IPS-20b (cell line): ENCODE data around the gene ATP10B.

Experiments
- H3K27ac ChIP-seq: one replicate; pipeline ENCODE4 v1.5.1; 2013; ENCODE audit warnings: low read length
- H3K27me3 ChIP-seq: 2 replicates; pipeline ENCODE4 v1.6.1; 2013; ENCODE audit warnings: mild to moderate bottlenecking, low read length, inconsistent platforms; ENCODE audit not compliant: insufficient read depth
- H3K36me3 ChIP-seq: 2 replicates; pipeline ENCODE4 v1.6.1; 2013; ENCODE audit warnings: low read depth, mild to moderate bottlenecking, inconsistent platforms, low read length, moderate library complexity; ENCODE audit not compliant: insufficient read depth
- H3K4me1 ChIP-seq: 2 replicates; pipeline ENCODE4 v1.6.1; 2013; ENCODE audit warnings: mild to moderate bottlenecking, control low read depth, inconsistent platforms, low read length, moderate library complexity; ENCODE audit not compliant: insufficient read depth
- H3K4me3 ChIP-seq: 2 replicates; pipeline ENCODE4 v1.5.1; 2013; ENCODE audit warnings: mild to moderate bottlenecking, low read length, inconsistent platforms
- H3K9ac ChIP-seq: 2 replicates; pipeline ENCODE4 v1.6.1; 2013; ENCODE audit warnings: low read depth, mild to moderate bottlenecking, inconsistent platforms, low read length, moderate library complexity
- H3K9me3 ChIP-seq: 2 replicates; pipeline ENCODE4 v1.6.1; 2013; ENCODE audit warnings: mild to moderate bottlenecking, low read depth, low read length, inconsistent platforms; ENCODE audit not compliant: insufficient read depth

Gene ATP10B

DNA sequence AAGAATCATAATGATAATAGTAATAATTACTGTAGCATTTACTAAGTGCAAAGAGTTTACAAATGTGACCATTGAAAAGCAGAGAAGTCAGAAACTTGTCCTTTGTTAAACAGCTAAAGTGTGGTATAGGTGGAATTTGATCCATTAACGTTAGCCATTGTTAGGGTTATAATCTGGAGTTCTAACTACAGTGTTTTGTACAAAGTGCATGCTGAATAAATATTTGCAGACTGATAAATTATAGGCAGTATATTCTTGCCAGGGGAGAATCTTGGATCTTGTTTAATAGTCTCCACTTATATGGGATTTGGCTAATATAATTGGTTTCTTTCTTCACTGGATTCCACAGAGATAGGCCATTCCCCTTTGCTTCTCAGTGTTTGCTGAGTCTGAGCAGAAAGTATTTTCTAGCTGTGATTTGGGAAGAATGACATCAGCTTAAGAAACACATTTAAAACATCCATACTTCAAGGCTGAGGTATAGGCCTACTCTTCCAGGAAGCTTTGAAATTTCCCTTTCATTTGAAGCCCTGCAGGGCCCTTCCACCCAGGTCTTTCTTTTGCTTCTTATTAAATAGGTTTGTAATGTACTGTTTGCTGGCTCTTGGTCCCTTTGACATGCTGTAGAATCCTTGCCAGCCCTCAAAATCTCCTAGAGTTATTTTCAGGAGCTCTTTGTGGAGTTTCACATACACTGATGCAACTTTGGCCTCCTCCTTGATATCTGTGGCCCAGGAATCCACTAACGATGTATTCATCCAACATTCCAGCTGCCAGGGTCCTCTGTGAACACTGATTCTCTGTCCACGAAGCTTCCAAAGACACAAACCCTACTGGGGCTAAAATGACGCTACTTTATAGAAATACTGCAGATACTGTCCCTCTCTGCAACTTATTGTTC is 51.4 kb downstream of the ATP10B start:
- Histone ChIP-seq H3K27me3 (no peaks in the 10 kb centered on the region), H3K27ac (no peak overlapping the region), H3K4me1 (no peaks in the 10 kb centered on the region)

GRCh38 chr5:160799184-160799583 is 52.8 kb downstream of the ATP10B start:
- no peaks in the 10 kb centered on the region for H3K9me3 ChIP-seq
- H3K27ac ChIP-seq, result no peak overlapping the region
- no peaks in the 10 kb centered on the region for H3K4me1 ChIP-seq
- no peaks in the 10 kb centered on the region for H3K27me3 ChIP-seq
- no peak overlapping the region for H3K4me3 ChIP-seq
- H3K36me3 ChIP-seq, result no peaks in the 10 kb centered on the region
- H3K9ac ChIP-seq, result no peak overlapping the region

More for the DNA sequence above, 51.4 kb downstream of the ATP10B start:
- no peaks in the 10 kb centered on the region for H3K9me3 ChIP-seq
- H3K36me3 ChIP-seq, result no peaks in the 10 kb centered on the region
- H3K9ac ChIP-seq, result no peak overlapping the region
- H3K4me3 ChIP-seq, result no peak overlapping the region

DNA sequence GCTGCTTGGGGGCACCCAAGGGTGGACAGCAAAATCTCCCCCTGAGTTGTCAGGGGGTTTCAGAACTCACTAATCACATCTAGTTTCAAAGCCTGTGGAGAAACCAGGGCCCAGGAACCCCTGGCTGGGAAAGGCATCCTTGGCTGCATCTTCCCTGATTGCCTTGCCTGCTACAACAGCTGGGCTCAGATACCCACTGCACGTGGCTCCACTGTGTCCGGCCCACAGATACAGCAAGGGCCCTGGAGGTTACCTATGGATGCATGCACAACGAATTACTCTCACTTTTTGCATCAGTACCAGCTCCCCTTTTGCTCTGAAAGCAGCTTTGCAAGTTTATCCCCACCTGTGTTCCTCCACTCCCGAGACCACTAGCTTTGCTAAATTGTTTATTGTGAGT is 55.0 kb downstream of the ATP10B start:
- no peaks in the 10 kb centered on the region for H3K4me1 ChIP-seq
- no peak overlapping the region for H3K9ac ChIP-seq
- H3K27me3 ChIP-seq, result no peaks in the 10 kb centered on the region
- H3K4me3 ChIP-seq, result no peak overlapping the region
- no peak overlapping the region for H3K27ac ChIP-seq
- H3K36me3 ChIP-seq, result no peaks in the 10 kb centered on the region
- H3K9me3 ChIP-seq, result no peaks in the 10 kb centered on the region

DNA sequence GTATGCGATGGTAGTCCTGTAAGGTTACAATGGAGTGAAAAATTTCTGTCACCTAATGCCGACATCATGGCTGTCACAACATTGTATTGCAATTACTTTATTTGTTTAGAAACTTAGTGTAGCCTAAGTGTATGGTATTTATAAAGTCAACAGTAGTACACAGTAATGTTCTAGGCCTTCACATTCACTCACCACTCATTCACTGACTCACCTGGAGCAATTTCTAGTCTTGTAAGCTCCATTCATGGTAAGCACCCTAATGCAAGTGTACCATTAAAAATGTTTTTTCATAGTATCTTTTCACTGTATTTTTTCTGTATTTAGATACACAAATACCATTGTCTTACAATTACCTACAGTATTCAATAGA is 58.5 kb downstream of the ATP10B start:
- no peak overlapping the region for H3K9ac ChIP-seq
- no peaks in the 10 kb centered on the region for H3K27me3 ChIP-seq
- no peak overlapping the region for H3K4me3 ChIP-seq
- no peaks in the 10 kb centered on the region; the same call in 1 of the 2 replicates for H3K4me1 ChIP-seq
- no peaks in the 10 kb centered on the region for H3K36me3 ChIP-seq
- H3K9me3 ChIP-seq, result no peaks in the 10 kb centered on the region
- H3K27ac ChIP-seq, result no peak overlapping the region

- no peak overlapping the region for H3K4me3 ChIP-seq
- H3K9me3 ChIP-seq, result no peaks in the 10 kb centered on the region
- H3K27ac ChIP-seq, result no peak overlapping the region
- no peaks in the 10 kb centered on the region for H3K36me3 ChIP-seq
- H3K27me3 ChIP-seq, result no peaks in the 10 kb centered on the region
- H3K9ac ChIP-seq, result no peak overlapping the region
- no peaks in the 10 kb centered on the region; the same call in 1 of the 2 replicates for H3K4me1 ChIP-seq
Measured at GRCh38 chr5:160792732-160793529, 59.1 kb downstream of the ATP10B start.

DNA sequence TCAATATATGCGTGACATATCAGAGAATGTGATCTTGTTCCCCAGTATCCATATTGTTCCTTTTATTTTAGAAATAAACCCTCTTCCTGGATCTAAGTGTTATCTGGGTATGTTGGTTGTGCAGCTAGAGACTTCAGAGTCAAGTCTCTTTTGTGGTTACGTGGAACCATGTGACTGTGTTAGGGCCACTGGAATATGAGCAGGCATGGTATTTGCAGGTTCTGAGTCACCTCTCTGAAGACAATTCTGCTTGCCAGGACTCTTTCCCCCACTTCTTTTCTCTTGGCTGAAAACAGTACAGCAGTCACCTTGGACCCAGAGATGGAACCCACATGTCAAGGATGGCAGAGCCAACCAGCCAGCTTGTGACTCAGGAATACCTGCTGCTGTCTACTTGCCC is 59.7 kb downstream of the ATP10B start:
- Histone ChIP-seq H3K4me3 (no peak overlapping the region), H3K36me3 (no peaks in the 10 kb centered on the region), H3K27me3 (no peaks in the 10 kb centered on the region), H3K9me3 (no peaks in the 10 kb centered on the region), H3K27ac (no peak overlapping the region), H3K4me1 (no peaks in the 10 kb centered on the region; the same call in 1 of the 2 replicates), H3K9ac (no peak overlapping the region)

- Histone ChIP-seq H3K36me3 (no peaks in the 10 kb centered on the region), H3K9ac (no peak overlapping the region), H3K9me3 (no peaks in the 10 kb centered on the region), H3K4me1 (no peaks in the 10 kb centered on the region; the same call in 1 of the 2 replicates), H3K4me3 (no peak overlapping the region), H3K27ac (no peak overlapping the region), H3K27me3 (no peaks in the 10 kb centered on the region)
Measured at GRCh38 chr5:160789219-160789859, 62.7 kb downstream of the ATP10B start.

GRCh38 chr5:160788102-160788660 is 63.8 kb downstream of the ATP10B start:
- no peak overlapping the region for H3K9ac ChIP-seq
- H3K27me3 ChIP-seq, result no peaks in the 10 kb centered on the region

DNA sequence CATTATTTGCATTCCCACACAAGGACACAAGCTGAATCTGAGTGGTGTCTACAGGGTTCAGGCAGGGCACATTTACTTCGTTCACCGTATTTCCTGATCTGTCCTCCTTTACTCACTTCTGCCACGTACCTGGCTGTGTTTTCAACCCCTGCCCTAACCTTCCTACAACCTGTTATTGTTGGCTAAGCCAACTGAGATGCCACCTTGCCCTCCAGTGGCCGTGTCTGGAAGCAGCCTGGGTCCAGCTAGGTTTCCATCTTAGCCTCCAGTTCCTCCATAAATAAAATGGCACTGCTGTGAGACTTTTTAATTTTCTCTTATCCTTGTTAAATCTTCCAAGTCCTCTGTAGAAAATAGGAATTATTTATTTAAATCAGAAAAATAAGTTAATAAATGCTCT is 64.8 kb downstream of the ATP10B start:
- H3K4me1 ChIP-seq, result no peaks in the 10 kb centered on the region; the same call in 1 of the 2 replicates
- no peaks in the 10 kb centered on the region for H3K36me3 ChIP-seq
- H3K27me3 ChIP-seq, result no peaks in the 10 kb centered on the region
- no peaks in the 10 kb centered on the region for H3K9me3 ChIP-seq
- H3K9ac ChIP-seq, result no peak overlapping the region
- H3K4me3 ChIP-seq, result no peak overlapping the region
- no peak overlapping the region for H3K27ac ChIP-seq

More at GRCh38 chr5:160788102-160788660, 63.8 kb downstream of the ATP10B start:
- Histone ChIP-seq H3K27ac (no peak overlapping the region), H3K4me3 (no peak overlapping the region), H3K9me3 (no peaks in the 10 kb centered on the region), H3K4me1 (no peaks in the 10 kb centered on the region; the same call in 1 of the 2 replicates), H3K36me3 (no peaks in the 10 kb centered on the region)

- Histone ChIP-seq H3K4me1 (peaks cover 16% of the 10 kb centered on the region; the same call in 1 of the 2 replicates), H3K4me3 (peak overlapping the region; percentile 14; the same call in 1 of the 2 replicates), H3K27ac (no peak overlapping the region), H3K27me3 (no peaks in the 10 kb centered on the region), H3K36me3 (no peaks in the 10 kb centered on the region), H3K9ac (no peak overlapping the region), H3K9me3 (no peaks in the 10 kb centered on the region)
Measured at GRCh38 chr5:160774666-160775315, 77.2 kb downstream of the ATP10B start.
